Head of caudate nucleus (tissue), 42 donors: ENCODE measurements around the gene HSD11B1.
"Not testable (repeated sequence)": the region's sequence is repeated elsewhere in the genome, so short reads cannot be mapped to it uniquely, and the experiment has no call there.

Source experiments
- DNase-seq, 42 donors: peaks; one replicate each; pipeline versions ENCODE4 v3.0.0 to v3.0.0-alpha.2; 2020 to 2021; ENCODE audit warnings: mixed read lengths in 7 of 42
- intact Hi-C: fragments of 100-400 bp; cut with DNase I; formaldehyde crosslinking; loops from one replicate; pipeline ENCODE4 v1.15.0; 2022

Gene HSD11B1

GRCh38 chr1:209688746-209689234 is 15.9 kb upstream of the HSD11B1 start:
- DNase-seq = no peak
- intact Hi-C loops = no loop called here

- DNase-seq = no peak
- intact Hi-C loops = no loop called here
Measured at GRCh38 chr1:209689477-209689876, 15.2 kb upstream of the HSD11B1 start.

GRCh38 chr1:209691237-209691636 is 13.4 kb upstream of the HSD11B1 start:
- DNase-seq = no peak
- intact Hi-C loops = loop anchor here (5.0 kb wide), 3 partner anchors 49 to 99 kb away; no protein-coding TSS in a partner anchor

GRCh38 chr1:209692296-209692695 is 12.3 kb upstream of the HSD11B1 start:
- no peak for DNase-seq
- intact Hi-C loops = loop anchor here (5.0 kb wide), 3 partner anchors 50 to 100 kb away; no protein-coding TSS in a partner anchor

GRCh38 chr1:209692745-209693504 is 11.7 kb upstream of the HSD11B1 start:
- DNase-seq = peak; percentile 47 to 94 (median 81)

GRCh38 chr1:209696673-209697072 is 8.0 kb upstream of the HSD11B1 start:
- DNase-seq = no peak
- intact Hi-C loops = no loop called here

More at GRCh38 chr1:209692745-209693504, 11.7 kb upstream of the HSD11B1 start:
- intact Hi-C loops = loop anchor here (5.0 kb wide), 3 partner anchors 51 to 101 kb away; no protein-coding TSS in a partner anchor

GRCh38 chr1:209697126-209697525 is 7.5 kb upstream of the HSD11B1 start:
- peak in 1 of 42 donors; percentile 9 for DNase-seq
- intact Hi-C loops = no loop called here

- DNase-seq = peak in 1 of 42 donors; percentile 12
- intact Hi-C loops = not testable (repeated sequence)
Measured at GRCh38 chr1:209700686-209701085, 4.0 kb upstream of the HSD11B1 start.

- intact Hi-C loops = no loop called here
- DNase-seq = peak in 1 of 42 donors; percentile 22
Measured at GRCh38 chr1:209702832-209703231, 1.8 kb upstream of the HSD11B1 start.

GRCh38 chr1:209703834-209704504 is 677 bp upstream of the HSD11B1 start:
- intact Hi-C loops = no loop called here
- DNase-seq = peak in 19 of 42 donors; percentile 4 to 72 (median 29)

- DNase-seq = no peak
- intact Hi-C loops = no loop called here
Measured at GRCh38 chr1:209705033-209705598, 470 bp downstream of the HSD11B1 start.

- DNase-seq = no peak
- intact Hi-C loops = no loop called here
Measured at GRCh38 chr1:209706622-209707021, 2.0 kb downstream of the HSD11B1 start.

GRCh38 chr1:209707308-209707707 is 2.7 kb downstream of the HSD11B1 start:
- no peak for DNase-seq
- intact Hi-C loops = no loop called here

GRCh38 chr1:209708297-209708696 is 3.7 kb downstream of the HSD11B1 start:
- peak in 34 of 42 donors; percentile 5 to 80 (median 32) for DNase-seq
- intact Hi-C loops = no loop called here

GRCh38 chr1:209710093-209710492 is 5.4 kb downstream of the HSD11B1 start:
- intact Hi-C loops = no loop called here
- DNase-seq = no peak

GRCh38 chr1:209710847-209711246 is 6.2 kb downstream of the HSD11B1 start:
- intact Hi-C loops = no loop called here
- no peak for DNase-seq

GRCh38 chr1:209714338-209714737 is 9.7 kb downstream of the HSD11B1 start:
- DNase-seq = peak in 2 of 42 donors; percentile 7 to 10
- intact Hi-C loops = no loop called here

- DNase-seq = no peak
- intact Hi-C loops = no loop called here
Measured at GRCh38 chr1:209715314-209715713, 10.7 kb downstream of the HSD11B1 start.

GRCh38 chr1:209717818-209718217 is 13.2 kb downstream of the HSD11B1 start:
- no peak for DNase-seq
- intact Hi-C loops = no loop called here

- no peak for DNase-seq
- intact Hi-C loops = no loop called here
Measured at GRCh38 chr1:209720326-209720725, 15.7 kb downstream of the HSD11B1 start.
